Mesothelial cell of epicardium (in vitro differentiated cells): ENCODE data around the gene ACTN4. TPM values are rescaled to one million over a fixed set of nuclear protein-coding genes. Genes with fewer than 3 reads are reported as not detected.
"Not testable (repeated sequence)": the region's sequence is repeated elsewhere in the genome, so short reads cannot be mapped to it uniquely, and the experiment has no call there.

Source experiments
- DNase-seq, 2 experiments: peaks; one replicate each; pipeline ENCODE4 v3.0.0; 2021; ENCODE audit warnings: low spot score in 2 of 2; ENCODE audit not compliant: unreplicated experiment in 2 of 2
- H3K27ac Mint-ChIP-seq: 2 replicates; pipeline ENCODE4 v1.8.0; 2021; ENCODE audit warnings: mixed read lengths
- H3K27me3 Mint-ChIP-seq: 2 replicates; pipeline ENCODE4 v1.8.0; 2021; ENCODE audit warnings: low read depth, mixed read lengths
- H3K36me3 Mint-ChIP-seq: 2 replicates; pipeline ENCODE4 v1.8.0; 2021; ENCODE audit warnings: mixed read lengths
- H3K4me1 Mint-ChIP-seq: 2 replicates; pipeline ENCODE4 v1.8.0; 2021; ENCODE audit warnings: mixed read lengths
- H3K4me3 Mint-ChIP-seq: 2 replicates; pipeline ENCODE4 v1.8.0; 2021; ENCODE audit warnings: mild to moderate bottlenecking, moderate library complexity, mixed read lengths
- H3K9me3 Mint-ChIP-seq: 2 replicates; pipeline ENCODE4 v1.8.0; 2021; ENCODE audit warnings: mixed read lengths
- CTCF ChIP-seq: fragments of 200-600 bp; sonication (generic); IDR thresholded peaks from one replicate; pipeline ENCODE4 v1.5.0; 2021; ENCODE audit warnings: antibody characterized with exemption; ENCODE audit not compliant: unreplicated experiment
- total RNA-seq: library from RNA; stranded (reverse); gene quantifications from 3 replicates; pipeline ENCODE4 v1.2.1, GENCODE V29; 2021

Gene ACTN4
- total RNA-seq, 1 donor from 2014 or later, result 452 TPM

DNA sequence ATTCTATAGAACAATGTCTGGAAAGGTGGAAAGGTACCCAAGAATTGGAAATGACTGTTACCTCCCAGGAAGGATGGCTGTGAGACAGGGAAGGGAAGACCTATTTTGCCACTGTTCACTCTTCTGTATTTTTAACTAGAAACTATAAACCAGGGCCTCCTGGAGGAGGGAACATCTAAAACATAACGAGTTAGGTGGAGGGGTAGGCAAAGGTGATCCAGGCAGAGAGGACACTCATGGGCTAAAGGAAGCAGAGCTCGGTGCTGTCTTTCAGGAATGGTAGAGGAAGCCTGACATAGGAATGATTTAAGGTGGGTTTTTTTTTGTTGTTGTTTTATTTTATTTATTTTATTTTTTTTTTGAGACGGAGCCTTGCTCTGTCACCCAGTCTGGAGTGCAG is 22.6 kb upstream of the ACTN4 start:
- H3K27ac Mint-ChIP-seq, result no peak overlapping the region
- no peak for TF ChIP-seq CTCF
- DNase-seq, result no peak
- no peaks in the 10 kb centered on the region for H3K27me3 Mint-ChIP-seq
- H3K9me3 Mint-ChIP-seq, result no peaks in the 10 kb centered on the region
- H3K4me1 Mint-ChIP-seq, result peaks cover 4% of the 10 kb centered on the region
- no peak overlapping the region for H3K4me3 Mint-ChIP-seq
- peaks cover 30% of the 10 kb centered on the region for H3K36me3 Mint-ChIP-seq

DNA sequence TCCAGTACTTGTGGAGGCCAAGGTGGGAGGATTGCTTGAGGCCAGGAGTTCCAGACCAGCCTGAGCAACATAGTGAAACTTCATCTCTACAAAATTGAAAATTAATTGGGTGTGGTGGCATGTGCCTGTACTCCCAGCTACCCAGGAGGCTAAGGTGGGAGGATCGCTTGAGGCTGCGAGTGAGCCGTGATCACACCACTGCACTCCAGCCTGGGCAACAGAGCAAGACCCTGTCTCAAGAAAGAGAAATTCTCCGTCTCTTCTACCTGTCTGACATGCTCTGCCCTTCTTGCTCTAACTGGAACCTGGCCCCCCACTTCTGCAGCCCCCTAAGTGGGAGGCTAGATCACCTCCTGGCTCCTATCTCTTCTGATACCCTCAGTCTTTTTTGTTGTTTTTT is 21.0 kb upstream of the ACTN4 start:
- no peaks in the 10 kb centered on the region for H3K9me3 Mint-ChIP-seq
- H3K27ac Mint-ChIP-seq, result no peak overlapping the region
- no peak for TF ChIP-seq CTCF
- no peak overlapping the region for H3K4me3 Mint-ChIP-seq
- DNase-seq, result no peak
- no peaks in the 10 kb centered on the region for H3K27me3 Mint-ChIP-seq
- no peaks in the 10 kb centered on the region for H3K4me1 Mint-ChIP-seq
- H3K36me3 Mint-ChIP-seq, result peaks cover 32% of the 10 kb centered on the region

DNA sequence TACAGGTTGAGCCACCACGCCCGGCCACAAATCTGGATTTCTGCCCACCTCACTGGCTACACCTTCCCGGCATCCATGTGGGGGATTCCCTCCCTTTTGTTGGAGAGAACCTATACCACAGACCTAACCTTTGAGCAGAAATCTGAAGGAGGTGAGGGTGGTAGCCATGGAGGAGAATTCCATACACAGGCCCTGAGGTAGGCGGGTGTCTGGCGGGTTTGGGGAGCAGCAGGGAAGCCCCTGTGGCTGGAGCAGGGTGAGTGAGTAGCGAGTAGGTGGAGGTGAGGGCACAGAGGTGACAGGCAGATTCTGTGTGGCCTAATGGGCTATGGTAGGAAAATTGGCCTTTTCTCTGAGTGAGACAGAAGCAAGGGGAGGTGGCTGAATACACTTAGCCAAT is 17.9 kb upstream of the ACTN4 start:
- Mint-ChIP-seq H3K4me1 (no peaks in the 10 kb centered on the region), H3K27ac (no peak overlapping the region), H3K36me3 (peaks cover 31% of the 10 kb centered on the region), H3K4me3 (no peak overlapping the region), H3K9me3 (no peaks in the 10 kb centered on the region), H3K27me3 (no peaks in the 10 kb centered on the region)
- no peak for DNase-seq
- TF ChIP-seq CTCF, result no peak

DNA sequence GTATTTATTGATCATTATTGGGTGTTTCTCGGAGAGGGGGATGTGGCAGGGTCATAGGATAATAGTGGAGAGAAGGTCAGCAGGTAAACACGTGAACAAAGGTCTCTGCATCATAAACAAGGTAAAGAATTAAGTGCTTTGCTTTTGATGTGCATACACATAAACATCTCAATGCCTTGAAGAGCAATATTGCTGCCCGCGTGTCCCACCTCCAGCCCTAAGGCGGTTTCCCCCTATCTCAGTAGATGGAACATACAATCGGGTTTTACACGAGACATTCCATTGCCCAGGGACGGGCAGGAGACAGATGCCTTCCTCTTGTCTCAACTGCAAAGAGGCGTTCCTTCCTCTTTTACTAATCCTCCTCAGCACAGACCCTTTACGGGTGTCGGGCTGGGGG is 16.1 kb upstream of the ACTN4 start:
- H3K27ac Mint-ChIP-seq, H3K4me3 Mint-ChIP-seq, H3K9me3 Mint-ChIP-seq, H3K4me1 Mint-ChIP-seq, H3K27me3 Mint-ChIP-seq, DNase-seq: not testable (repeated sequence)
- peaks cover 31% of the 10 kb centered on the region for H3K36me3 Mint-ChIP-seq

DNA sequence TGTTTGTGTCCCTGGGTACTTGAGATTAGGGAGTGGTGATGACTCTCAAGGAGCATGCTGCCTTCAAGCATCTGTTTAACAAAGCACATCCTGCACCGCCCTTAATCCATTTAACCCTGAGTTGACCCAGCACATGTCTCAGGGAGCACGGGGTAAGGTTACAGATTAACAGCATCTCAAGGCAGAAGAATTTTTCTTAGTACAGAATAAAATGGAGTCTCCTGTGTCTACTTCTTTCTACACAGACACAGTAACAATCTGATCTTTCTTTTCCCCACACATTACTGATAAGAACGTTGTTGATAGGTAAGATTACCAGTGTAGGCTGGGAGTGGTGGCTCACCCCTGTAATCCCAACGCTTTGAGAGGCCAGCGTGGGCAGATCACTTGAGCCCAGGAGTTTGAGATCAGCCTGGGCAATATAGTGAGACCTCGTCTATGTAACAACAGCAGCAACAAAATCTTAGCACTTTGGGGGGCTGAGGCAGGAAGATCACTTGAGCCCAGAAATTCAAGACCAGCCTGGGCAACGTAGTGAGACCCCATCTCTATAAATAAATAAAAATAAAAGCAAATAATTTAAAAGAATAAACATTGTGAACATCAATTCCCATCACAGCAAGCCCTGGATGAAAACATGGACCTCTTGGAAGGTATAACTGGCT is 15.5 kb upstream of the ACTN4 start:
- H3K36me3 Mint-ChIP-seq, result peaks cover 30% of the 10 kb centered on the region
- not testable (repeated sequence) for H3K9me3 Mint-ChIP-seq, H3K4me1 Mint-ChIP-seq, H3K4me3 Mint-ChIP-seq, DNase-seq, H3K27me3 Mint-ChIP-seq, H3K27ac Mint-ChIP-seq

- H3K9me3 Mint-ChIP-seq, result no peaks in the 10 kb centered on the region
- TF ChIP-seq CTCF, result no peak
- DNase-seq, result no peak
- H3K4me3 Mint-ChIP-seq, result no peak overlapping the region
- H3K4me1 Mint-ChIP-seq, result peaks cover 2% of the 10 kb centered on the region
- H3K36me3 Mint-ChIP-seq, result peaks cover 29% of the 10 kb centered on the region
- no peaks in the 10 kb centered on the region for H3K27me3 Mint-ChIP-seq
- no peak overlapping the region for H3K27ac Mint-ChIP-seq
These were observed 14.8 kb upstream of the ACTN4 start for GRCh38 chr19:38632476-38633213.
